Dedifferentiated amniotic fluid mesenchymal stem cell (primary cell): Measurements from ENCODE around the gene IRF2BP2.

Source experiments
- DNase-seq: peaks from one replicate; pipeline ENCODE4 v3.0.0-alpha.2; 2016; ENCODE audit errors: extremely low spot score

Gene IRF2BP2

DNA sequence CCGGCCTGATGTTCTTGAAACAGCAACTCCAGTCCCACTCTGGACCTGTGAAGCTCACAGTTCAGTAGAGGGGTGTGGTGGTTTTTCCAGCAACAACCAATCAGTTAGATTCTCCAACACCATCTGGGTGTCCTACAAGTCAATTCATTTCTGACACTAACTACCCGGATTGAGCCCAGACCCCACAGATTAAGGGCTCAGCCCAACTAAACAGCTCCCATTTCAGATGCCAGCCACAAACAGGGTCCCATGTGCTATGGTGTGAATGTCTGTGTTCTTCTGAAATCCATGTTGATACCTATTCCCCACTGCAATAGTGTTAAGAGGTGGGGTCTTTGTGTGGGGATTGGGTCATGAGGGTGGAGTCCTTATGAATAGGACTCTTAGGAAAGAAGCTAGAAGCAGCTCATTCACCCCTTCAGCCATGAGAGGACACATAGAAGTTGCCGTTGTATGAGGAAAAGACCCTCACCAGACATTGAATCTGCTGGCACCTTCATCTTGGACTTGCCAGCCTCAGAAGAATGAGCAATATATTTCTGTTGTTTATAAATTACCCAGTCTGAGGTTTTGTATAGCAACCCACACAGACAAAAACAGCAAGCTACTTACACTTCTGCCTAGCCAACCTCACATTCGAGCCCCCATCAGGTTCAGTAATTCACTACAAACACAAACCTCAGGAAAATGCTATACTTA lies 53.6 kb downstream of the IRF2BP2 start:
- DNase-seq, result no peak

DNA sequence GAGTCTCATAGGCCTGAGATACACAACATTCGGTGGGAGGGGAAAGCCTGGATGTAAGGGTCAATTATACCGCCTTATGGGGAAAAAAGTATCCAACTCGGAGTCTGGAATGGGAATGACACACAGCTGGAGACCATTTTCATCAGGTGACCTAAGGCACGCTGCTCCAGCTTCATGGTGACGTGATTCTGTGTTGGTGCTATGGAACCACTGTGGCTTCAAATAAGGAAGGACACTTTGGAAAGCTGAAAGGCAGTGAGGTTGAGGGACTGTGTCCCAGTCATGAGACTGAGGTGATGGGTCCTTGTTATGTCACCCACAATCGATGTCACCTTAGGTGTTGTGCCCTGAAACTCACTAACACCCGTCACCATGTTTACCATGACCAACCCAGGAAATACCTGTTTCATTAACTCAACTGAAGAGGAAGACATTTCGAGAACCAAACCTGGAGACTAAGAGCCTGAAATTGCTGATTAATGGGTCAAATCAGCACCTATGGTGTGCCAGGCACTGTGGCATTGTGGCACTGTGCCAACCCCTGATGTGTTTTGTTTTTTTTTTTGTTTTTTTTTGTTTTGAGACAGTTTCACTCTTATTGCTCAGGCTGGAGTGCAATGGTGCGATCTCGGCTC lies 54.5 kb downstream of the IRF2BP2 start:
- DNase-seq, result no peak

DNA sequence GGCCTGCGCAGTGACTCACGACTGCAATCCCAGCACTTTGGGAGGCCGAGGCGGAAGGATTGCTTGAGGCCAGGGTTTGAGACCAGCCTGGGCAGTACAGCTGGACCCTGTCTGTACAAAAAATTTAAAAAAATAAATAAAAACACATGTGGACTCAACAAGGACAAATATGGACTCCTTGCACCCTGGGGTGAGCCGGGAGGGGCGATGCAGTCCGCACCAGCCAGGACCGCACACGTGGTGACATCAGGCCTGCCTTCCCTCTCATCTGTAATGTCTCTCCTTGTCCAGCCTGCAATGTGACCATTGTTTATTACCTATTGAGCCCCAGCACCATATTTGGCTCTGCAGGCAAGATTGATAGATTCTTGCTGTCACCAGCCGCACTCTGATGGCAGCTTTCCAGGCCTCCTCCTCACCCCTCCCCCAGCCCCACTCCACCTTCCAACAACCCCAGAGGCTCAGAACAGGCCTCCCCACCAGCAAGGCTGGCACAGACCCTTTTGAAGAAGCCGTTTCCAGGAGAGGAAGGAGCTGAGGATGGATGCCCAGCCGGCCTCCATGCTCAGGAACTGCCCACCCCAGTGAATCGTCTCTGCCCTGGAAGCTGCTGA lies 55.2 kb downstream of the IRF2BP2 start:
- no peak for DNase-seq
